HG03196 (cell line): ENCODE data around the gene EIF4B.

ENCODE experiments used
- ATAC-seq: cut with Tn5 transposase; IDR thresholded peaks from one replicate; pipeline ENCODE4 v1.9.1; 2021; ENCODE audit not compliant: unreplicated experiment

Gene EIF4B

DNA sequence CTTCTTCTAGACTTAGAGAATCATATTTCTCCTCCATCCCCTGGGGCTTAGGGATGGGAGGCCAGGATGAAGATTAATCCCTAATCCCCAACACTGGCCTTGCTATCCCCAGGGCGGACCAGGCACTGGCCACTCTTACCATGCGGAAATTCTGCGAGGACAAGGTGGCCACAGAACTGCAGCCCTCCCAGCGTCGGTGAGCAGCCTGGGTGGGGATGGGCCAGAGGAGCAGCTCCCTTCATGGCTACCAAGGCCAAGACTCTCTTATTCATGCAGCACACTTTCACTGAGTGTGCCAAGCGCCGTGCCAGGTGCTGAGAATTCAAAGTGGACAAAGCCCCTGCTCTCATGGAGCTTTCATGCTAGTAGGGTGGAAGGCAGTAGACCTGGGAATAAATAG lies 50.6 kb downstream of the EIF4B start:
- ATAC-seq: no peak

DNA sequence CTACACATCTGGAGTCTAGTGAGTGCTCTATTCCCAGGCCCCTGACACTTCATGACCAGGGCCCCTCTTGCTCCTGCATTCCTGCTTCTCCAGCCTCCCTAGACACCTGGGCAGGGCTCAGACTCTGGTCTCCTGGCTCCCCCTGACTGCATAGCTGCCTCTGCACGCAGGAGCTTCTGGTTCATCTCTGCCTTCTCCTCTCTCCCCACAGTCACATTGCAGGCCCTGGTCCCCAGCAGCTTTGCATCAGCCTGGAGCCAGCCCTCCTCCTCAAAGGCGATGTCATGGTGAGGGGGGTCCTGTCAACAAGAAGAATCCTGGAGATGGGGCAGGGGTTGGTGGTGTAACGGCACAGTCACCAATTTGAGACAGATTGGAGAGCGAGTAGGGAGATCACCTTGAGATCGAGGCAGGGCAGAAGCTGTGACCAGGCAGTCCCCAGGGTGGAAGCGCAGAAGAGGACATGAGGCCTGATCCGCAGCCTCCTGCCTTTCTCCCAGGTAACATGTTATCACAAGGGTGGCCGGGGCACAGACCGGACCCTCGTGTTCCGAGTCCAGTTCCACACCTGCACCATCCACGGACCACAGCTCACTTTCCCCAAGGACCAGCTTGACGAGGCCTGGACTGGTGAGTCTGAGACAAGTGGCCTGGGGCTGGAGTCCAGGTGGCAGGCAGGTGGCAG lies 51.7 kb downstream of the EIF4B start:
- no peak for ATAC-seq

DNA sequence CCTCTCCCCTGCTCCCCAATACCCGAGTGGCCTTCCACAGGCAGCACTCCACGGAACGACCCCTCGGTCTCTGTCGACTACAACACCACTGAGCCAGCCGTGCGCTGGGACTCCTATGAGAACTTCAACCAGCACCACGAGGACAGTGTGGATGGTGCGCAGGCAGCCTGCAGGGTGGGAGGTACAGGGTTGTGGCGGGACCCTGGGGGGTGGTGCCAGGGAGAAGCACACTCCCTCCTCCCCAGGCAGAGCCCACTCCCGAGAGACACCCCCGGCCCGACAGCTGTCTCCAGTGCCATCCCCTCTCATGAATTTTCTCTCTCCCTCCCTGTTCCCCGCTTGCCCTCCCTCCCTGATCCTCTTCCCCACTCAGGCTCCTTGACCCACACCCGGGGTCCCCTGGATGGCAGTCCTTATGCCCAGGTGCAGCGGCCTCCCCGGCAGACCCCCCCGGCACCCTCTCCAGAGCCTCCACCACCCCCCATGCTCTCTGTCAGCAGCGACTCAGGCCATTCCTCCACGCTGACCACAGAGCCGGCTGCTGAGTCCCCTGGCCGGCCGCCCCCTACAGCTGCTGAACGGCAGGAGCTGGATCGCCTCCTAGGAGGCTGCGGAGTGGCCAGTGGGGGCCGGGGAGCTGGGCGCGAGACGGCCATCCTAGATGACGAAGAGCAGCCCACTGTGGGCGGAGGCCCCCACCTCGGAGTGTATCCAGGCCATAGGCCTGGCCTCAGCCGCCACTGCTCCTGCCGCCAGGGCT lies 52.6 kb downstream of the EIF4B start:
- ATAC-seq: no peak

DNA sequence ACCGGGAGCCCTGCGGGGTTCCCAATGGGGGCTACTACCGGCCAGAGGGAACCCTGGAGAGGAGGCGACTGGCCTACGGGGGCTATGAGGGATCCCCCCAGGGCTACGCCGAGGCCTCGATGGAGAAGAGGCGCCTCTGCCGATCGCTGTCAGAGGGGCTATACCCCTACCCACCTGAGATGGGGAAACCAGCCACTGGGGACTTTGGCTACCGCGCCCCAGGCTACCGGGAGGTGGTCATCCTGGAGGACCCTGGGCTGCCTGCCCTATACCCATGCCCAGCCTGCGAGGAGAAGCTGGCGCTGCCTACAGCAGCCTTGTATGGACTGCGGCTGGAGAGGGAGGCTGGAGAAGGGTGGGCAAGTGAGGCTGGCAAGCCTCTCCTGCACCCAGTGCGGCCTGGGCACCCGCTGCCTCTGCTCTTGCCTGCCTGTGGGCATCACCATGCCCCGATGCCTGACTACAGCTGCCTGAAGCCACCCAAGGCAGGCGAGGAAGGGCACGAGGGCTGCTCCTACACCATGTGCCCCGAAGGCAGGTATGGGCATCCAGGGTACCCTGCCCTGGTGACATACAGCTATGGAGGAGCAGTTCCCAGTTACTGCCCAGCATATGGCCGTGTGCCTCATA lies 53.3 kb downstream of the EIF4B start:
- no peak for ATAC-seq

DNA sequence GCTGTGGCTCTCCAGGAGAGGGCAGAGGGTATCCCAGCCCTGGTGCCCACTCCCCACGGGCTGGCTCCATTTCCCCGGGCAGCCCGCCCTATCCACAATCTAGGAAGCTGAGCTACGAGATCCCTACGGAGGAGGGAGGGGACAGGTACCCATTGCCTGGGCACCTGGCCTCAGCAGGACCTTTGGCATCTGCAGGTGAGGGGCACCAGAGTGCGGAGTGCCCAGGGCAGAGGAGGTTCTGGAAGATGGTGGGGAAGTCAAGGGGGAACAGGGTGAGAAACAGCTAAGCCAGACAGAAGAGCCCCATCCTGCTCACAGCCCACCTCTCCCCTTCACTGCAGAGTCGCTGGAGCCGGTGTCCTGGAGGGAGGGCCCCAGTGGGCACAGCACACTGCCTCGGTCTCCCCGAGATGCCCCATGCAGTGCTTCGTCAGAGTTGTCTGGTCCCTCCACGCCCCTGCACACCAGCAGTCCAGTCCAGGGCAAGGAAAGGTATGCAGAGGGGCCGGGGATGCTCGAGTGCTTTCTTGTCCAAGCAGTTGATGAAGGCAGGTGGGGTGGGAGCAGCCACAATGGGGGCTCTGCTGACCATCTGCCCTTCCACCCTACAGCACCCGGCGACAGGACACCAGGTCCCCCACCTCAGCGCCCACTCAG lies 53.9 kb downstream of the EIF4B start:
- no peak for ATAC-seq

DNA sequence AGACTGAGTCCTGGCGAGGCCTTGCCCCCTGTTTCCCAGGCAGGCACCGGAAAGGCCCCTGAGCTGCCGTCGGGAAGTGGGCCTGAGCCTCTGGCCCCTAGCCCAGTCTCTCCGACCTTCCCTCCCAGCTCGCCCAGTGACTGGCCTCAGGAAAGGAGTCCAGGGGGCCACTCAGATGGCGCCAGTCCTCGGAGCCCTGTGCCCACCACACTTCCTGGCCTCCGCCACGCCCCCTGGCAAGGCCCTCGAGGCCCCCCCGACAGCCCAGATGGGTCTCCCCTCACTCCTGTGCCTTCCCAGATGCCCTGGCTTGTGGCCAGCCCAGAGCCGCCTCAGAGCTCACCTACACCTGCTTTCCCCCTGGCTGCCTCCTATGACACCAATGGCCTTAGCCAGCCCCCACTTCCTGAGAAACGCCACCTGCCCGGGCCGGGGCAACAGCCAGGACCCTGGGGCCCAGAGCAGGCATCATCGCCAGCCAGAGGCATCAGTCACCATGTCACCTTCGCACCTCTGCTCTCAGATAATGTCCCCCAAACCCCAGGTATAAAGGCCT lies 54.5 kb downstream of the EIF4B start:
- no peak for ATAC-seq

DNA sequence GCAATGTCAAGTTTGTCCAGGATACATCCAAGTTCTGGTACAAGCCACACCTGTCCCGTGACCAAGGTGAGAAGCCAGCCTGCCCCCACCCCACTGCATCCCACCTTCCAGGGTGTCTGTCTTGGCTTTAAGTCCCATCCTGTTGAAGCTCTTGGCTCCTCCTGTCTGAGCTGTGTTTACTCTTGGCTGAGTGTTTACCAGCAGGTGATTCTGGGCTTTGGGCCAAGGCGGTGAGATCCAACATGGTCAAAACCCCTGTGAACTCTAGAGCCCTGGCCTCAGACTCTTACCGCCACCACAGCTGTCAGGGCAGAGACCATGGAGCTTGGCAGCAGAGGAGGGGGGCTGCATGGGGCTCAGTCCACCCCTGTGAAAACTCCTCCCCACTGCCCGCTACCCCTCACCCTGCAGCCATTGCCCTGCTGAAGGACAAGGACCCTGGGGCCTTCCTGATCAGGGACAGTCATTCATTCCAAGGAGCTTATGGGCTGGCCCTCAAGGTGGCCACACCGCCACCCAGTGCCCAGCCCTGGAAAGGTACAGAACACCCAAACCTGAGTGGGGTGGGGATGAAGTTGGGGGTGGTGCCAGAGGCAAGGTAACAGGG lies 55.3 kb downstream of the EIF4B start:
- no peak for ATAC-seq

DNA sequence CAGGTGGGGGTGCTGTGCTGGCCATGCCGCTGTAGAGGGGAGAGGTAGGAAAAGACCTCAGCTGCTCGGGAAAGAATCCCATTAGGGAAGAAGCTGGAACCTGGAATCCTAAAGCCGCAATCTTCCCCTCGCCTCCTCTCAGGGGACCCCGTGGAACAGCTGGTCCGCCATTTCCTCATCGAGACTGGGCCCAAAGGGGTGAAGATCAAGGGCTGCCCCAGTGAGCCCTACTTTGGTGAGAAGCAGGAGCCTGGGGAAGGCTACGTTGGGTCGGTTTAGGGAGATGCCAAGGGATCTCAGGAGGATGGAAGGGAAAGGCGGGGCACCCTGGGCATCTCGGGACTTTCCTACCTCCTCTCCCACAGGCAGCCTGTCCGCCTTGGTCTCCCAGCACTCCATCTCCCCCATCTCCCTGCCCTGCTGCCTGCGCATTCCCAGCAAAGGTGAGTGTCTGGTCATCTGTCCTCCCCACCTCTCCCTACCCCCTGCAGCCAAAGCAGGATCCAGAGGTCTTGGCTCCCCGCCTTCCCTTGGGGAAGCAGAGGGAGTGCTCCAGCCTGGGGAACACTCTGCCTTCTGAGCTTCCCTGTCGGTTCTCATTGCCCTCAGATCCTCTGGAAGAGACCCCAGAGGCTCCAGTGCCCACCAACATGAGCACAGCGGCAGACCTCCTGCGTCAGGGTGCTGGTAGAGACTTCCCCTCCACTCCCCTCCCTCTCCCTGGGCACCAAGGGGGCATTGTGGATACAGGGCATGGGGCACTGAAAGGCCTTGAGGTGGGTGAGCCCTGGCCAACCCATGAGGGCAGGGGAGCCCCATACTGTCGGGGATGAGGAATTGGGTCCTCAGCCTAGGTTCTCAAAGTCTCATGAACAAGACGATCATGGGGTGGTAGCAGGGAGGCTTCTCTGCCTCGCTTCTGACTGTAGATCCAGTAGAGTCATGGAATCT lies 56.0 kb downstream of the EIF4B start:
- ATAC-seq: no peak

DNA sequence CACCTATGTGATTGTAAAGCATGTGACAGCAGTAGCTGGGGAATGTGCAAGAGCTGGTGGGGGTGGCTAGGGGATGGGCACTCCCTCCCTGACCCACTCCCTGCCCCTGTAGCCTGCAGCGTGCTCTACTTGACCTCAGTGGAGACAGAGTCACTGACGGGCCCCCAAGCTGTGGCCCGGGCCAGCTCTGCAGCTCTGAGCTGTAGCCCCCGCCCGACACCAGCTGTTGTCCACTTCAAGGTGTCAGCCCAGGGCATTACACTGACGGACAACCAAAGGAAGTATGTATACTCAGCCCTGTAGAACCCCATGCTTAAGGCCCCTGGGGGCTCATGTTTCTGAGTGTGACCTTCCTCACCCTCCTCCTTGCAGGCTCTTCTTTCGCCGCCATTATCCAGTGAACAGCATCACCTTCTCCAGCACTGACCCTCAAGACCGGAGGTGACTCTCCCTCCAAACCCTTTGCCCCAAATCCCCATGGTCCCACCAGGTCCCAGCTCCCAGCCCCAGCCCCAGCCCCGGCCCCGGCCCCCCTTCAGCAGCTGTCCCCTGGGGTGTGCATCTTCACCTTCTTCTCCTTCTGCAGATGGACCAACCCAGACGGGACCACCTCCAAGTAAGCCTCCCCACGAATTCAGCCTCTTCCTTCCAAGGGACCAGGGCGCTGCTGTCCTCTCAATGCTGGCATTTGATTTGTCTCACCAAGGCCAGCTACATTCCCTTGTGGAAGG lies 56.9 kb downstream of the EIF4B start:
- ATAC-seq: no peak

DNA sequence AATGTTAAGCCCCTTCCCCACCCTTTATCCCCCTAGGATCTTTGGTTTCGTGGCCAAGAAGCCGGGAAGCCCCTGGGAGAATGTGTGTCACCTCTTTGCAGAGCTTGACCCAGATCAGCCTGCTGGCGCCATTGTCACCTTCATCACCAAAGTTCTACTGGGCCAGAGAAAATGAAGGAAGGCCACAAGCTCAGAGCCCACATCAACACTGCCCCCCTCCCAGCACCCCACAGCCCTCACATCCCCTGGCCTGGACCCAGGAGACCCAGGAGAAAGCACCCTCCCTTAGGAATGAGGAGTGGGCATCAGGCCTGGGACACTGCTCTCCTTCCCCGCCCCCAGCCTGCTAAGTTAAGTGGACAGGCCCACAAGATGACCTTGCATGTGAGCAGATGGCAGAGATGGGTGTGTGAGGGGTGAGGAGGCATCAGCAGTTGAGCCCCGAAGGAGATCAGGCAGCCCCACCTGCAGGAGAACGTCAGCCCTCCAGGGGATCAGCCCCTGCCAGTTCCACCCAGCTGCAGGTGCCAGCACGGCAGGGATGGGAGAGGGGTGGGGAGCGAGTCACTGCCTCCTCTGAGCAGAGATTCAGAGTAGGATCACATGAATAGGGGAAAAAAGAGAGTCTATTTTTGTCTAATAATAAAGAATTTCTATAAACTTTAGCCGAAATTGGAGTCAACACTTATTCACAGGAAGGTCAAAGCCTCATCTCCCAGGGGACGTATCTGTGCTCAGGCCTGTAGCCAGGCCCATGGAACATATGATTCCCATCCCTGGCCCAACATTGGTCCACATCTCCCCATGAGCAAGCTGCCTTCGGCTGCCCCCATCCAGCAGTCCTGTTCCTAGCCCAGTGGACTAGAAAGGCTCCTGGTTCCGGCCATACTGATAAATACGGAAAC lies 57.7 kb downstream of the EIF4B start:
- ATAC-seq: no peak

DNA sequence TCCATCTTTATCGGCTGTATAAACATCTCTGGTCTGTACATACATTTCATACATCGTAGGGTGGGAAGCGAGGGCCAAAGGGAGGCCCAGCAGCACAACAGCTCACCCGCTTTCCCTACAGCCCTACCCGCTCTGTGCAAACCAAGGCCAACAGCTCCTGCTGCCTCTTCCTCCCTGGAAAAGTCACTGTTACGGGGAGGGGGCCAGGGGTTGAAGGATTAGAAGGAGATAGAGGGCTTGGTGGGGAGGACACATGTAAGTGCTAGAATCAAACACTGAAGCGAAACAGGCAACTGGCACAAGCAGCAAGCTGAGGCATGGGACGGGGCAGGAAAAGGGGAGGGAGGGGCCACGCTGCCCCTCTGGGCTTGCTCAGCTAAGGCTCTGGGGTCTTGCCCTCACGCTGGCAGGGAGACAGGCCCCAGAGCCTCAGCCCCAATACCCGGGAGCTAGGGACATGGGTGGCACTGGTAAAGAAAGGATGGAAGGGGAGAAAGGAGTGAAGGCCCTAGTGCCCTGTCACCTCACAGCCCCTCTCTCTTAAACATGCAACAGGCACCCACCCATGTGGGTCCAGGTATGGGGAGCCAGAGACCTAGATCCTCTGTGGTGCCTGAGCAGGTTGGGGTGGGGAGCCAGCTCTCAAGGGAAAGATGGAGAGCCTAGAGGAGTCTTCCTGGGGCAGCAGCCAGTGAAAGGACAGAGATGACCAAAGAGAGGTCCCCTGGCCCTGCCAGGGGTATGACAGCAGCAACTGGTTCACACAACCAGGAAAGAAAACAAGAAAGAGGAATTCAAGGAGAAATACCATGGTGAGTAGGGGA lies 58.6 kb downstream of the EIF4B start:
- ATAC-seq: no peak

DNA sequence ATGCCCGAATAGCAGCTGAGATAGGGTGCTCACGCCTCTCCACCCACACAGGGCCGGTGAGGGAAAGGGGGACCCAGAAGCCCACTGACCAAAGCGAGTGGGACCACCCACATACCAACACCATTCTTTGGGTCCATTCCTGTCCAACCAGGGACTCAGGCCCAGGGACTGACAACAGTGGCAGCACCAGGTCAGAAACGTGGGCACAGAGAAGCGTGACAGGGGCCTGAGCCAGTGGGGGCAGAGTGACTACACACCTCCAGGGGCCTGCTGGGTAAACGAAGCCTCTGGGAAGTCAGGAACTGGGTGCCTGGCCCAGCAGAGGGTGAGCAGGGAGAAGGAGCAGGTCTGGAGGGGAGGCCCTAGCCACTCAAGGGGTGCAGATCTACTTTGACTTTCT lies 59.2 kb downstream of the EIF4B start:
- no peak for ATAC-seq

DNA sequence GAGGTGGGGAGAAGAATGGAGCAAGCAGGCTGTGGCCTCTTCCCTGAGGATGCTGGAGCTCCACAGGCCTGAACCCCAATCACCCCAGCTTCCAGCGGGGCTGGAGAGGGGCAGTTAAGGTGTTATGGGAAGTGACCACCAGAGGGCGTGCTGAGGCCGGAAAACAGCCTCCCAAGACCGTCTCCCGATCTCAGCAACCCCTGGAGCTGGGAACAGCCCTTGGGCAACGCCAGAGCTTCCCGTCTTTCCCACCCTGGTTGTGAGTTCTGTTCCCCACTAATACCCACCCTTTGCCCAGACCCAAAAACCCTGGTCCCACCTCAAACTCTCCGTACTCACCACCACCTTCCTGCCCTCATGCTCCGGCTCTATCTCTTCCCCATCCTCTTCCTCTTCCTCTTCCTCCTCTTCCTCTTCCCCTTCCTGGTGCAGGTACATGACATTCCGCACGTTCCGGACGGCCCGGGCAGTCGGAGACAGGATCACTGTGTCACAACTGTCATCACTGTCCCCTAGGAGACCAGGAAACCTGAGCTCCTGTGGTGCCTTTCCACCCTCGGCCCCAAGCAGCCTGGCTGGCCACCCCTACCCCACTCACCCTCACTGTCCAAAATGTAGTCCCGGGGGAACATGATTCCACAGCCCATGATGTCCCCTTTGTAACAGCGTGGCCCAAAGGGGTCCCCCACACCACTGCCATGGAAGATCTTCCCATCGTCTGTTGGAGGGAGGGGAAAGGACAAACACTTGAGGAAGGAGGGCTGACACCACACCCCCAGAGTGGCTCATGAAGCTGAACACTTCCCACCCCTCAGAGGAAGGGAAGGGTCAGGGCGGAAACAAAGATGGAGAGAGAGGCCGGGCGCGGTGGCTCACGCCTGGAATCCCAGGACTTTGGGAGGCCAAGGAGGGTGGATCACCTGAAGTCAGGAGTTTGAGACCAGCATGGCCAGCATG lies 60.0 kb downstream of the EIF4B start:
- ATAC-seq: no peak

DNA sequence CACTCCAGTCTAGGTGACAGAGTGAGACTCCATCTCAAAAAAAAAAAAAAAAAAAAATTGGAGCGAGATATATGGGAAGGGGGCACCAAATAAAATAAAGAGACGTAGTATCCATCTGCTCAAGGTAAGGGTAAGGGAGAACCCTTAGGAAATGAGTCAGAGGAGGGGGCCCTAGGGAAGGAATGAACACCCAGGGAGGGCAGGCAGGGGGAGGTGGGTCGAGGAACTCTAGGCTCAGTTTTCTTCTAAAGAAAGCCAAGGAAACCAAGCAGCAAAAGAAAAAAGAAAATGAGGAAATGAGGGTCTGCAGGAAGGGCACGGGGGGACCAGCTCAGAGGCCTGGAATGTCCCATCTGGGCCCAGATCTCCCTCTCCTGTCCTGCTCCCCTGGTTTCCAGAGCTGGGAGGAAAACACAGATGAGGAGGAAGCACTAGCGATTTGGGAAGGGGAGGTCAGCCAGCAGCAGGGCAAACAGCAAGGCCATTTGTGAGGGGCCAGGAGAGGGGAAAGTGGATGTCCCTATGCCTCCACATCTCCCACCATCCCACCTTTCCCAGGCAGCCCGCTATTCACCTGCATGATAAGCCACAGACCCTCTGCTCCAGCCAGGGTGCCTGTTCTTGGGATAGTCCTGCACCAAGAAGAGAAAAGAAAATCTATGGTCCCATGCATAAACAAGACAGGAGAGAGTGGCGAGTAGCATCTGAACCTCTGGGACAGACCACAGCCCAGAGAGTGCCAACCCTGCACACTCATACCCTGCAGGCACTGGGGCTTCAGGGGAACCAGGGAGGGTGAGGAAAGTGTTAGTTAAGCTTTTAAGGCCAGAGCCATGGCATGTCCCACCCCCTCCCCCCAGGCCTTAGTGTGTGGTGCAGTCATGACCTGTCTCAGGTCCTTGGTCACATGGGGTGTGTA lies 61.1 kb downstream of the EIF4B start:
- ATAC-seq: no peak
